DOHH2 (cell line): ENCODE measurements around the gene KCNG1.

Source experiments
- CTCF ChIP-seq: fragments of 200-600 bp; sonication (generic); IDR thresholded peaks from one replicate; pipeline ENCODE4 v1.5.1; 2014; ENCODE audit warnings: antibody characterized with exemption, mild to moderate bottlenecking, low read depth, low read length; ENCODE audit not compliant: poor library complexity, severe bottlenecking
- EZH2phosphoT487 ChIP-seq: fragments of 200-600 bp; sonication (generic); IDR thresholded peaks from 2 replicates; pipeline ENCODE4 v1.6.1; 2017; ENCODE audit warnings: borderline replicate concordance, mild to moderate bottlenecking, antibody characterized with exemption, low read length, moderate library complexity, mixed read lengths

GRCh38 chr20:50991076-50991475 lies 31.8 kb downstream of the KCNG1 start:
- TF ChIP-seq CTCF (no peak), EZH2phosphoT487 (no peak)
